Activated CD4-positive, alpha-beta T cell treated with anti-CD3 and anti-CD28 coated beads, Interleukin-2, amount 10 ng/mL, durations not matched to agents 24 days and 14 days (primary cell): ENCODE data around the gene C15orf62. TPM values are rescaled to one million over a fixed set of nuclear protein-coding genes. Genes with fewer than 3 reads are reported as not detected.

Source experiments
- DNase-seq: peaks from one replicate; pipeline ENCODE4 v3.0.0; 2022
- H3K27ac Mint-ChIP-seq: one replicate; pipeline ENCODE4 v1.8.0; 2022; ENCODE audit warnings: mild to moderate bottlenecking, mixed read lengths
- H3K27me3 Mint-ChIP-seq: one replicate; pipeline ENCODE4 v1.8.0; 2022; ENCODE audit warnings: mixed read lengths
- H3K36me3 Mint-ChIP-seq: one replicate; pipeline ENCODE4 v1.8.0; 2022; ENCODE audit warnings: low read depth, mild to moderate bottlenecking, mixed read lengths
- H3K4me1 Mint-ChIP-seq: one replicate; pipeline ENCODE4 v1.8.0; 2021; ENCODE audit warnings: mixed read lengths
- H3K4me3 Mint-ChIP-seq: one replicate; pipeline ENCODE4 v1.8.0; 2022; ENCODE audit warnings: mild to moderate bottlenecking, moderate library complexity, mixed read lengths
- H3K9me3 Mint-ChIP-seq: one replicate; pipeline ENCODE4 v1.8.0; 2021; ENCODE audit warnings: mixed read lengths
- intact Hi-C: fragments of 100-400 bp; cut with micrococcal nuclease; formaldehyde crosslinking; loops from one replicate; pipeline ENCODE4 v1.15.1; 2023
- total RNA-seq: library from RNA; stranded (reverse); gene quantifications from 2 replicates; pipeline ENCODE4 v1.2.3, GENCODE V29; 2022

The C15orf62 gene
- total RNA-seq, 1 donor from 2014 or later = 0.51 TPM

DNA sequence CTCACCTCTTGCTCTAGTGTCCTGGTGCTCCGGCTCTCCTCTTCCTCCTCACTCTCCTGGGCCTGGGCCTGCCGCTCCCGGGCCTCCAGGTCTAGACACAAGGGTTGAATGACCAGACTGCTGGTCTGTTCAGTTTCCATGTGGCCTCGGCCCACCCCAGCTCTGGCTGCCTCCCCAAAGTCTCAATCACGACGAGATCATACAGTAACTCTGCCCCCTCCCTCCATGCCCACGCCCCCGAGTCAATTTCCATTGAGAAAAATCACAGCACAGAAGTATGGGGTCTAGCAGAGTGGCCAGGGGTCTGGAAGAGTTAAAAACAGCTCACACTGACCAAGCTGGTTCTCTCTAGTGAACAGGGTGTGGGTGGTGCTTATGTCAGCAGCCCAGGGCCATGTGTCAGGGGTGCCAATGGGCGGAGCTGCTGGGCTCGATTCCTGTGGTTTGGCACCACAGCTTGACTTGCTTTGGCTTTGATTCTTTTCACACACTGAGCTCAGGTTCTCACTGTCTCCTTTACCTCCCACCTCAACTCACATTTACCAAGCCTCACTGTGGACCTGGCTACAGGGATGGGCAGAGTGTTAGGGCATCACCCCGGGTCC lies 6.9 kb downstream of the C15orf62 start:
- Mint-ChIP-seq H3K36me3 (peaks cover 29% of the 10 kb centered on the region), H3K4me3 (no peak overlapping the region), H3K4me1 (peaks cover 10% of the 10 kb centered on the region), H3K27me3 (no peaks in the 10 kb centered on the region), H3K27ac (no peak overlapping the region), H3K9me3 (no peaks in the 10 kb centered on the region)
- DNase-seq = peak; percentile 66
- intact Hi-C loops = no loop called here

DNA sequence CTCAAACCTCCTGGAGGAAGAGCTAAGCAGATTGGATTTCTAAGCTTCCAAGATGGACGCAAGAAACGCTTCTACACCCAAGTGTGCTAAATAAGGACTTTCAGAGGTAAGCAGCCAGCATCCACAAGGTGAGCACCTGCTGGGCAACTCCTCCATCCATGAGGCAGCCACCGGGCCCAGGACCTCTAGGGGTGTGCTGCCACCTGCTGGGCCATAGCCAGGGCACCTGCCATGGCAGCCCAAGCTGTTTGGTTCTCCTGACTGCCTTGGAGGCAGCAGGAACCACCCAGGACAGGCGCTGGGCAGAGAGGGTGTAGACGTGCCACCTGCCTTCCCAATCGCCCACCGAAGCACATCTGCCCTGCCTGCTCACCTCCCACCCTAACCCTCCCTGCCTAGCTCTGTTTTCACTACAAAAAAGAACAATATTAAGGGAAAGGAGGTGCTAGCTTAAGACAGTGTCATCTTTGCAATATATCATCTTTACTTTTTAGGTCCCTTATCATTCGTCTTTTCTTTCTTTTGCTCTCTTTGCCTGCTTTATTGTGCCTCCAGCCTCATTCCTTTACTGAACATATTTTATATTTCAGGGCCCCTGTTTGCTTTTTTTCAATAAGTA lies 12.9 kb downstream of the C15orf62 start:
- peak; percentile 94 for DNase-seq
- H3K36me3 Mint-ChIP-seq = peaks cover 12% of the 10 kb centered on the region
- no peak overlapping the region for H3K27ac Mint-ChIP-seq
- no peaks in the 10 kb centered on the region for H3K27me3 Mint-ChIP-seq
- no peak overlapping the region for H3K4me3 Mint-ChIP-seq
- intact Hi-C loops = loop anchor here (1.0 to 5.0 kb wide), 3 partner anchors 38 to 104 kb away; no protein-coding TSS in a partner anchor
- peaks cover 19% of the 10 kb centered on the region for H3K4me1 Mint-ChIP-seq
- no peaks in the 10 kb centered on the region for H3K9me3 Mint-ChIP-seq

DNA sequence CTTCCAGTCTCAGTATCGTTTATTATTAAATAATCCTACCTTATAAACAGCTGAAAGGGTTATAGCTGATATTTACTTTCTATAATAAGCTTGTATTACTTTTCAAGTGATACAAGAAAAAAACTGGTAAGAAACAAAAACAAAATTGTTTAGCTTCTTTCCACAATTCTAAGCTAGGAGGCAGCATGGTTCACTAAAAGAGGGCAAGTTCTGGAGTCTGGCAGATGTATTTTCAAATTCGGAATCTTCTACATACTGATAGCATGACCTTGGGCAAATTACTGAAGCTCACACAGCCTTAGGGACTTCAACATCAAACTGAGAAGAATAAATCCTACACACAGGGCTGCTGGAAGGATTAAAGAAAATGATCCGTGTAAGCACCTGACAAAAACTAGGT lies 15.4 kb downstream of the C15orf62 start:
- Mint-ChIP-seq H3K27ac (no peak overlapping the region), H3K4me1 (peaks cover 27% of the 10 kb centered on the region), H3K9me3 (no peaks in the 10 kb centered on the region), H3K36me3 (peaks cover 5% of the 10 kb centered on the region), H3K4me3 (no peak overlapping the region), H3K27me3 (no peaks in the 10 kb centered on the region)
- intact Hi-C loops = no loop called here
- no peak for DNase-seq

DNA sequence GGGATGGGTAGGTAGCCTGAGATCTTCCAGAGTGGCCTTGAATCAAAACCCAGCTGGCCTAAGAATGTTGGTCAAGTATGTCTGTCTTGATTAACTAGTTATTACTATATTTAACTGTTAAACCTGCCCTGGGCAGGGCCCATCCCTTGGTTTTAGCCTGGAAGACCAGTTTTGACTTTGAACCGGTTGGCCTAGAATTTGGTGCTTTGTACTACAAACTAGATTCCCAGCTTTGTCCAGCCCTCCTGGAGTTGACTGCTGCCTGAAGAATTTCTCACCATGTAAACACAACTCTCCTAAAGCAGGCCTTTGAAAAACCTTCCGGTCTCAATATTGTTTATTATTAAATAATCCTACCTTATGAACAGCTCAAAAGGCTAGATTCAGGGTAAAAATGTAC lies 16.0 kb downstream of the C15orf62 start:
- intact Hi-C loops = loop anchor here (2.0 kb wide), 1 partner anchor 21 kb away; the partner anchor contains the start of genes DNAJC17 and ZFYVE19
- no peaks in the 10 kb centered on the region for H3K27me3 Mint-ChIP-seq
- H3K4me3 Mint-ChIP-seq = no peak overlapping the region
- peaks cover 27% of the 10 kb centered on the region for H3K4me1 Mint-ChIP-seq
- H3K27ac Mint-ChIP-seq = no peak overlapping the region
- DNase-seq = no peak
- peaks cover 2% of the 10 kb centered on the region for H3K36me3 Mint-ChIP-seq
- H3K9me3 Mint-ChIP-seq = no peaks in the 10 kb centered on the region

DNA sequence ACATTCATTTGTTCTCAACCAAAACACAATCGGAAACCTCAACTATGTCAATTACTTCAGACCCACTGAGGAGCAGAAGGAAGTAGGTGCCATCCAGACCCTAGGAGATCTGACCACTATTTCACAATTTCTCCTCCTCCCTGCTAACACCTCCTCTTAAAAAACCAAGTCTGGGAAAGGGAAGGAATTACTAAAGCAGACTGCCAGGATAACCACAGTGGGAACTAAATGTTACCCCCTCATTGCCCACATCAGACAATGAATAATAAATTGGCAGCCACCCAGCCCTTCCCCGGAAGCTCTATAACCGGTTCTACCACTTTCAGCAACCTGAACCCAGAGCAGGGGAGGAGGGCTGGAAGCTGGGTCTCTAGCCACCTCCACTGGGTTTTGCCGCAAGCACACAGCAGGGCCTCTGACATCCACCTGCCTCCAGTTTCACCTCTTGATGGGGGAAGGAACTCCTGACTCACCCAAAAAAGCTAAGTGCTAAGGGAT lies 17.6 kb downstream of the C15orf62 start:
- DNase-seq = peak; percentile 73
- intact Hi-C loops = loop anchor here (2.0 kb wide), 1 partner anchor 19 kb away; the partner anchor contains the start of genes DNAJC17 and ZFYVE19
- Mint-ChIP-seq H3K4me3 (peak overlapping the region; percentile 33), H3K9me3 (no peaks in the 10 kb centered on the region), H3K27ac (peak overlapping the region; percentile 55), H3K27me3 (no peaks in the 10 kb centered on the region), H3K36me3 (peaks cover 7% of the 10 kb centered on the region), H3K4me1 (peaks cover 27% of the 10 kb centered on the region)

DNA sequence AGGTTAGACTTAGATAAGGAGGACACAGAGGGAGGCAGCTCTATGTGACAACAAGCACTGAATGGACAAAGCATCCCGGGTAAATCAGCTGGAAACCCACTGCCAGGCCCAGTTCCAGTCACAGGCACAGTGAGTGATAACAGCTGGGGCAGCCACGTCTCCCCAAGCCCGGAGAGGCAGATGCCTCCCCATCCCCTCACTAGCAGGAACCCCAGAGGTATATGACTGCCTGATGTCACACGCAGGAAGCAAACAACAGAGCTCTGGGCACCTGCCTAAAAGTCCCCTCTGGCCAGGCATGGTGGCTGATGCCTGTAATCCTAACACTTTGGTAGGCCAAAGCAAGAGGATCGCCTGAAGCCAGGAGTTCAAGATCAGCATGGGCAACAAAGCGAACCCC lies 18.2 kb downstream of the C15orf62 start:
- intact Hi-C loops = loop anchor here (2.0 kb wide), 1 partner anchor 19 kb away; the partner anchor contains the start of genes DNAJC17 and ZFYVE19
- Mint-ChIP-seq H3K4me3 (no peak overlapping the region), H3K9me3 (no peaks in the 10 kb centered on the region), H3K36me3 (peaks cover 7% of the 10 kb centered on the region), H3K27ac (peak overlapping the region; percentile 55), H3K27me3 (no peaks in the 10 kb centered on the region), H3K4me1 (peaks cover 25% of the 10 kb centered on the region)
- DNase-seq = no peak

DNA sequence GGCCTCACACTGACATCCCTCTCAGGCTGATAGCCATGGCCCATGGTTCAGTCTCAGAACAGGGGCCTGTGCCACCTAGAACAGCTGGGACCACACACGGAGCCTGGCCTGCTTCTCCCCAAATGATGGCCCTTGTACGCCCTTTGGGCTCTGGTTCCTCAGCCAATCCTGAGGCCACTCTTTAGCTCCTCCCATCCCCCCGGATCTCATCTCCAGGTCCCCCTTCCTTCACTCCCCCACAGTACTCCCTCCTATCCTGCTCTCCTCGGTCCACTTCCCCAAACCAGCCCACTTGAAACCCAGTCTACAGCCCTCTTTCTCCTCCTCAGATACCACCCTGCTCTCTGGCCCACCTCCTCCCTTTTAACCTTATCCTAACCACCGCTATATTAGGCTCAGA lies 19.3 kb downstream of the C15orf62 start:
- intact Hi-C loops = no loop called here
- no peak for DNase-seq
- H3K4me1 Mint-ChIP-seq = peaks cover 31% of the 10 kb centered on the region

DNA sequence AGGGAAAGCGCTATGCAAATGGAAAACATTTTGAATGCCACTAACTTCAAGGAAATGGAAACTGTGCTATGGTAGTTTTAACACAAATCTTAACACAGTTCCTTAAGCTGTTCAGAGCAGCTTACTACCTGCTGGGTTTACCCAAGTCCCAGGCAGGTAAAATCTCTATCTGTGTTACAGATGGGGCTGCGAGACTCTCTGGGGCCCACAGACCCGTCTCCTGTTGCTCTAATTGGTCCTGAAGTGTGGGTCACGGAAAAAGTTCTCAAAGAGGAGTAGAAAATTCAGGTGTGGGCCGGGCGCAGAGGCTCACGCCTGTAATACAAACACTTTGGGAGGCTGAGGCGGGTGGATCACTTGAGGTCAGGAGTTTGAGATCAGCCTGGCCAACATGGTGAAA lies 20.2 kb downstream of the C15orf62 start:
- H3K9me3 Mint-ChIP-seq = no peaks in the 10 kb centered on the region
- no peak overlapping the region for H3K4me3 Mint-ChIP-seq
- intact Hi-C loops = no loop called here
- H3K27me3 Mint-ChIP-seq = no peaks in the 10 kb centered on the region
- H3K27ac Mint-ChIP-seq = no peak overlapping the region
- peaks cover 31% of the 10 kb centered on the region for H3K4me1 Mint-ChIP-seq
- H3K36me3 Mint-ChIP-seq = peaks cover 12% of the 10 kb centered on the region
- no peak for DNase-seq

More for the DNA sequence above, 19.3 kb downstream of the C15orf62 start:
- H3K36me3 Mint-ChIP-seq = peaks cover 15% of the 10 kb centered on the region
- no peak overlapping the region for H3K4me3 Mint-ChIP-seq
- H3K9me3 Mint-ChIP-seq = no peaks in the 10 kb centered on the region
- peak overlapping the region; percentile 32 for H3K27ac Mint-ChIP-seq
- no peaks in the 10 kb centered on the region for H3K27me3 Mint-ChIP-seq

DNA sequence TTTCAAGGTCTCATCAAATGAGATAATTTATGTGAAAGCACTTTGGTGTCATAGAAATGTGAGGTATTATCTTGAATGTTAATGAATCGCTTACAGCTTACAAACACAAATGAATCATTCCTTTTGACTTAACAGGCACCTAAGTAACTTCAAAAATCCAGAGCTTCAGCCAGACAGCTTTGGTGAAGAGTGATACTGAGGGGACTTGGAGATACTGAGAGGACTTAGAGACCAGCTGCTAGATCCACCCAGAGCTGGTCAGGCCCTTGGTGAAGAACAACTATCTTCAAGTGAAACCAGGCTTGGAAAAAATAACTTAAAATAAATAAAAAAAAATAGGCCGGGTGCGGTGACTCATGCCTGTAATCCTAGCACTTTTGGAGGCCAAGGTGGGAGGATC lies 20.9 kb downstream of the C15orf62 start:
- peaks cover 12% of the 10 kb centered on the region for H3K36me3 Mint-ChIP-seq

DNA sequence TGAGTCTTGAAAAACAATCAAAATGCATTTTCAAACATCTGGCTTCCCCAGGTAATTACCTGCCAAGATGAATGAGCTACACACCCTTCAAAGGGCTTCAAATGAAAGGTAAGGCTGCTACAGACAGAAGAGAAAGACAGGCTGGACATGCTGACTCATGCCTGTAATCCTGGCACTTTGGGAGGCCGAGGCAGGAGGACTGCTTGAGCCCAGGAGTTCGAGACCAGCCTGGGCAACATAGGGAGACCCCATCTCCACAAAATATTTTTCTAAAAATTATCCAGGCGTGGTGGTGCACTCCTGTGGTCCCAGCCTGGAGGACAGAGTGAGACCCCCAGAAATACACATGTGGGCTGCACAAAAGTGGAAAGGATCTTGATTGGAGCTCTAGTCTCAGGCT lies 22.6 kb downstream of the C15orf62 start:
- no peak for DNase-seq
- Mint-ChIP-seq H3K9me3 (no peaks in the 10 kb centered on the region), H3K27me3 (no peaks in the 10 kb centered on the region), H3K4me1 (peaks cover 25% of the 10 kb centered on the region), H3K27ac (no peak overlapping the region), H3K4me3 (no peak overlapping the region), H3K36me3 (peaks cover 12% of the 10 kb centered on the region)
- intact Hi-C loops = no loop called here

More for the DNA sequence above, 20.9 kb downstream of the C15orf62 start:
- Mint-ChIP-seq H3K4me1 (peaks cover 29% of the 10 kb centered on the region), H3K27me3 (no peaks in the 10 kb centered on the region), H3K9me3 (no peaks in the 10 kb centered on the region), H3K27ac (no peak overlapping the region), H3K4me3 (no peak overlapping the region)
- no peak for DNase-seq
- intact Hi-C loops = no loop called here

DNA sequence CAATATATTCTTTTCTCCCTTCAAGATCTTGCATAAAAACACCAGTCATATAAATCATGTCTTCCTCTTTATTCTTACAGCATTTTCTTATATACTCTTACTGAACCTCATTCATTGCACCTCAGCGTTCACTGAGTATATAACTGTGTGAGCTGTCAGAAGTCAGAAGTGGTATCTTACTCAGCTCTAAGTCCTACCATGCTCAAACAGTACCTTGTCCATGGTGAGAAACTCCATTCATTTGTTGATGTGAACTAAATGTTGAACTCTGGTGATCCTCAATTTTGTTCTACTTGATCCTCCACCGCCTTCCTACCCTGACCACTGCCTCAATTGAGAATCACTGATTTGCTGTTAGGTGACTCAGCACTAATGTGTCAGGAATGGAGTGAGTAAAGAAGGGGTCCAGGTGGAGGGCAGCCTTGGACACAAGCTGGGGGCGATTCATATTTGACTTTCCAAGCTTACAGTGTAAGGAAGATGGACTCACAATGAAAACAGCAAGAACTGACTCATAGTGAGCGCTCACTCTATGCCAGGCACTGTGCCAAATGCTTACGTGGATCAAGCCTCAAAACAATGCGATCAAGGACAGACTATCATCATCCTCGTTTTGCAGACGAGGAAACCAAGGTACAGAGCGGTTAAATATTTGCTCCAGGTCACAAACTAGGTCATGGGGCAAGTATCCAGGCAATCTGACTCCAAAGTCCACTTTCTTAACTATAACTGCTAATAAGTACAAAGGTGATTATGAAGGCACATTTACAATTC lies 23.6 kb downstream of the C15orf62 start:
- Mint-ChIP-seq H3K27me3 (no peaks in the 10 kb centered on the region), H3K9me3 (no peaks in the 10 kb centered on the region), H3K27ac (peak overlapping the region; percentile 4), H3K36me3 (peaks cover 20% of the 10 kb centered on the region), H3K4me3 (no peak overlapping the region), H3K4me1 (peaks cover 21% of the 10 kb centered on the region)
- DNase-seq = no peak
- intact Hi-C loops = no loop called here

DNA sequence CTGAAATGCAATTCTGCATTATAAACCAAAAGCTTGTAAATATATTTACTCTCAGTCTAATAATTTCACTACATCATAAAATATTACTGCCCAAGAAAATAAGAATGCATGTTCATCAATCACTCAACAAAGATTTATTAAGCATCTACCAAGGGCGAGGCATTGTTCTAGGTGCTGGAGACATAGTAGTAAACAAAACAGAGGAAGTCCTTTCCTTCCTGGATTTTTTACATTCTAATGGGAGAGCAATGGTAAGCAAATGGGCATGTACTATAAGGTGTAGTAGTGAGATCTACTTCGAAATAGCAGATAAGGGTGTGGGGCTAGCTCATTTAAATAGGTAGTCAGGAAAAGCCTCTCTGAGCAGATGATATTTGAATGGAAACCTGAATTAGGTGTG lies 26.3 kb downstream of the C15orf62 start:
- intact Hi-C loops = no loop called here
- Mint-ChIP-seq H3K27me3 (no peaks in the 10 kb centered on the region), H3K9me3 (no peaks in the 10 kb centered on the region), H3K4me1 (peaks cover 17% of the 10 kb centered on the region), H3K27ac (no peak overlapping the region), H3K36me3 (peaks cover 30% of the 10 kb centered on the region), H3K4me3 (no peak overlapping the region)
- no peak for DNase-seq

DNA sequence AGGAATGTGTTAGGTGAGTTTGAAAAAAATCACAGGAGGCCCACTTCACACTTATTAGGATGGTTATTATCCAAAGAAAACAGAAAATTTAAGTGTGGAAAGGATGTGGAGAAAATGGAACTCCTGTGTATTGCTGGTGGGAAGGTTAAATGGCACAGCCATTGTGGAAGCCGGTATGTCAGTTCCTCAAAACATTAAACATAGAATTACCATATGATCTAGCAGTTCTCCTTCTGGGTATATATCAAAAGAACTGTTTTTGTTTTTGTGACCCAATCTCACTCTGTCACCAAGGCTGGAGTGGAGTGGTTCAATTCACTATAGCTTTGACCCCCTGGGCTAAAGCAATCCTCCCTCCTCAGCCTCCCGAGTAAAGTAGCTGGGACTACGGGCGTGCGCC lies 26.7 kb downstream of the C15orf62 start:
- Mint-ChIP-seq H3K4me1 (peaks cover 17% of the 10 kb centered on the region), H3K9me3 (no peaks in the 10 kb centered on the region), H3K4me3 (no peak overlapping the region), H3K27ac (no peak overlapping the region), H3K27me3 (no peaks in the 10 kb centered on the region), H3K36me3 (peaks cover 32% of the 10 kb centered on the region)
- intact Hi-C loops = no loop called here
- DNase-seq = no peak

DNA sequence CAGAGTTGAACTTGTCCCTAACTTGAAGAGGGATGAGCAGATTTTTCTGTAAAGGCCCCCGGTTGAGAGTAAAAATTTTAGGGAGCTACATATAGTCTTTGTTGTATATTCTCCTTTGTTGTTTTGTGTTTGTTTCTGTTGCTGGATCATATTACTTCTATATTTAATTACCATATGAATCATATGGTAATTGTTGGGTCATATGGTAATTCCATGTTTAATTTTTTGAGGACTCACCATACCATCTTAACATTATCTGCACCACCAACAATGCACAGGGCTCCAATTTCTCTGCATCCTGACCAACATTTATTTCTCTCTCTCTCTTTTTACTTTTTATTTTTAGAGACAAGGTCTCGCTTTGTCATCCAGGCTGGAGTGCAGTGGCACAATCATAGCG lies 29.7 kb downstream of the C15orf62 start:
- intact Hi-C loops = no loop called here
- Mint-ChIP-seq H3K36me3 (peaks cover 27% of the 10 kb centered on the region), H3K27me3 (no peaks in the 10 kb centered on the region), H3K9me3 (no peaks in the 10 kb centered on the region), H3K4me1 (peaks cover 12% of the 10 kb centered on the region), H3K27ac (no peak overlapping the region), H3K4me3 (no peak overlapping the region)
- no peak for DNase-seq
